ENCODE data around the gene EPB41L2.
"Not testable (repeated sequence)": the region's sequence is repeated elsewhere in the genome, so short reads cannot be mapped to it uniquely, and the experiment has no call there.

EPB41L2 gene

DNA sequence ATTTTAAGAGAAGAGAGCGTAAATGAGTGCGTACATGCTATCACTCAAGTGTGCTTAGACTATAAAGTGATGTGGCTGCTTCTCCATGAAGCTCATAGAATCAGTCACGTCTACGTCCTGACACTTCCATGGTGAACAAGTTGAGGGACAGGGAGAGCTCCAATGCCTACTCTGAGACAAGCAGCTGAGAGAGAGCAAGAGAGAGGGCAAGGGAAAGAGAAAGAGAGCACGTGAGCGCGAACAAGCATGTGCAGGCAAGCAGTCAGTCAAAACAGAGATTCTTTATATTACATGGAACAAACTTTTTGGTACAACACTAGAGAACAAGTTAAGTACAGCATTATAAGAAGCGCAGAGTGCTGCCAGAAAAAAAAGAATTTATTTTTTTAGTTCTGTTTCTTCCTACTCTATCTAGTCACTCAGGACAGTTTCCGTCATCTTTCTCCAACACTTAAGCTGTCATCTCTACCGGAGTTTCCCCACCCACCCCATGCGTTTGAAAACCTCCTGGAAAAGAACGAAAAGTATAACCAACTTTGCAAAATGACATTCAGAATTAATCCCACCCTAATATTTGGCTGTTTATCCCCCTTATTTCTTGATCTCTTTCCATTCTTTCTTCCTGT is 61.8 kb downstream of the EPB41L2 start:
- DNase-seq: no peak

DNA sequence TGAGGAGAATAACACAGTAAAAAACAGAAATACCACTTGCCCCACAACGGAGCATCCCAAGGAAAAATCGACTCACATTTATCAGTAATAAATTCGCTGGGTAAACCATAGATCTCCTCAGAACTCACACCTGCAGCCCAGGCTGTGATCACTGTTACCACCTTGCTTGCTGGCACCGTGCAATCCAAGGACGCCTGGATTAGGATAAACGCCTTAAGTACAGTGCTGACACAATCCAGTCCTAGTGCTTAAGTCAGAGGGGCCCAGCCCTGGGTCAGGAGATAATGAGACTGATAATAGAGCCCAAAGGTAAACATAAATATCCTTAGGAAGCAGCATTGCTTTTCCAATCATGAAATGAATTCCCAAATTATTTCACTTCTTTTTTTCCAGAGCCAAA is 62.5 kb downstream of the EPB41L2 start:
- no peak for DNase-seq

DNA sequence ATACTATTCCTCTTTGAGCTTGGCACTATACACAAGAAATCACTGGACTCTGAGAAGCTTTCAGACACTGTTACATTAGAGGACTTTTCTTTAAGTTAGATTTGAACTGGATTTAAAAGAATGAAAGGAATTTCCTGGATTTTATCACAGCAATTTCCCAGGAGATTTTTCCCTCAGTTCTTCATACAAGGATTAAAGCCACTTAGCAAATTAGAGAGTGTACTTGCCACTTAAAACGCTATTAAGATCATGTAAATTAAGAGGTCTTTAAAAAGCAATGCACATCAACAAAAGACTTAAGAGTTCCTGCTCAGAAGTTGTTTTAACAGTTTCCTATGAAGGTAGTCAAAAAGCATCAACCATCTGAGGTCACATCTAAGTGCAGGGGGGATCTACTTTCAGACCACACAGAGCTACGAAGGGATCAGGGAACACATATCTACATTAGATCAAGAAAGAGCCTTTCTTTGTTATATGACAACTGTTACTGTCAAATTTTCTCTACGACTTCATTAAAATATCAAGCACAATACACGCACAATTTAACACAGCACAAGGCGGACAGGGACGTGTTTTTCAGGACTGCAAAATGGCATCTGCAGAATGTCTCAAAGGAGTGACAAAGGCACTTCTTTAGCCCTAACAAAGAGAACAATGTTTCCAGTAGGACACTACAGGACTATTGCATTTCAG is 65.8 kb downstream of the EPB41L2 start:
- DNase-seq: peak; percentile 69

DNA sequence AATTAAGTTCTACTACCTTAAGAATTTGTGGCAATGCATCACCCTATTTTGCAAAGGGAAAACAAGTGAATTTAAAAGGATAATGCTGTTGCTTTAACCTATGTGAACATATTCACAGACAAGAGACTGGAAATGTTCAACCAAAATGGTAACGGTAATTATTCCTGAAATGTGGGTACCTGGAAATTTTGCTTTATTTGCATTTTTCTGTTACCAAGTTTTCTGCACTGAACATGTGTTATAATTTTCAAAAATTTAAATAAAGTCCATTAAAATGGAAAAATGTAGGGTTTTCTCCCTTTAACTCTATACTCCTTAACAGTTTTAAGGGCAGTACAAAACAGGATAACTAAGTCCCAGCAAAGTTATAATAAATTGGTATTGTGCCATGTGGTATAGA is 66.4 kb downstream of the EPB41L2 start:
- DNase-seq: no peak

DNA sequence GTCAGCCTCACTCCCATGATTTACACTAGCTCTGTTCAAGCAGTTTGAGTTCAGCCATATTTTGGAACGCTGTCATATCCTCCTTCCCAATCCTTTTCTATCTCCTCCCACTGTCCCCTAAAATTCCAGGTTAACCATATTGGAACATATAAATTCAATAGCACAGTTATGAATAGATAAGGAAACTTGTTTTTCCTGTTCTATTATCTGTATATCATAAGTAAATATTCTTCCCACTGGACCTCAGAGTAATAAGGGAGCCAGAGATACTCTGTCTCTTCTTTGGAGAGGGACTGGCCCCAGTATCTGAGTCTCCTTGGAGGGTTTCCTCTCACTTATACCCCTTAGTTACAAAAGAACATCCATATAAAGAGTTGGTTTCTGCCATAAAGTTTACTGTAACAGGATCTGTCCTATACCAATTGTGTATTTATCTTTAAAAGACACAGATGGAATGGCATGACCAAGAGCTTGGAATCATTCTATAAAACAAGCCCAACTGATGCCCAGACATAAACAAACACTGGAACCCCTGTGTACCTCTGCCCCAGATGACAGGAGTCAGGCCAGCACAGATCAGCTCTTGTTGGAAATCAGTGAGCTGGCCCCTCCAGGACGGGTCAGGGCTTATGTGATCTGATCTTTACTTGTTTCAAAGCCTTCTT is 67.1 kb downstream of the EPB41L2 start:
- no peak for DNase-seq

DNA sequence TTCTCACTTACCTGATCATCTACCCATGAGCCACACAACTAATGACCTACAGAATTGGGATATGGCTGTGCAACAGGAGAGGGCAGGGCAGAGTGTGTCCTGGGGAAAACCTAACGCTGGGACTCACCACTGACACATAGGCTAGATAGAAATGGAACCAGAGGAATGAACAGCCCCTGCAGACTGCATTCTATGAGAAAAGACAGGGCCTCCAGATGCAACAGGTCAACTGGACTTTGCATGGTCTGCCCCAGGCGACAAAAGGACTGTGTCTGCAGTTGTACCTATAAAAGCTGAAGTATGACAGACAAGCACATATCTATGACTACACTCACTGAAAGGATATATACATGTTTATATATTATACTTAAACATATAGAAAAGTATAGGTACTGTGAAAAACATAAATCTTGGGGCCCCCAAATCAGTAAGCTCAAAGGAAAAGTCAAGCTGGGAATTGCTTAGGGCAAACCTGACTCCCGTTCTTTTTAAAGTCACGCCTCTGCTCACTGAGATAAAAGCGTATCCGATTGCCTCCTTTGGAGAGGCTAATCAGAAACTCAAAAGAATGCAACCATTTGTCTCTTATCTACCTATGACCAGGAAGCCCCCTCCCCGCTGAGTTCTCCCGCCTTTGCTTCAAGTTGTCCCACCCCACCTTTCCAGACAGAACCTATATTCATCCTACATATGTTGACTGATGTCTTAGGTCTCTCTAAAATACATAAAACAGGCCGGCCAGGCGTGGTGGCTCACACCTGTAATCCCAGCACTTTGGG is 68.5 kb downstream of the EPB41L2 start:
- no peak for DNase-seq

DNA sequence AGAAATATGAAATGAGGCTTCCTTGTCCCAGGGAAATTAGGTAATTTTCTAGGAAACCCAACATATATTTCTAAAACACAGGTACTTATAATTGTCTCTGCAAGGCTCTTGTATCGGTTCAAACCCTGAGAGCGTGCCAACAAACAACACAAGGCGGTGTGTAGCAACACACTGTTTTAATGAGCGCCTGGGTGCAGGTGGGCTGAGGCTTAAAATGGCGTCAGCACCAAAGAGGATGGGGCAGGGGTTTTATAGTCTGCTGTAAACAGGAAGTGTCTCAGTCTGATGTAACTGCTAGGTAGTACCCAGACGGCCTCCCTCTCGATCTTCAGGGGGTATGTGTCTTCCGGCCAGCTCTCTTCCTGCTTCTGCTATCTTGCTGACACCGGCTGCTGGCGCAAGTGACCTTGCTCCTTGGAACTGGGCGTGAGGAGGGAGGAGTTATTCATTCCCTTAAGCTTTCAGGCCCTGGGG is 69.7 kb downstream of the EPB41L2 start:
- no peak for DNase-seq

DNA sequence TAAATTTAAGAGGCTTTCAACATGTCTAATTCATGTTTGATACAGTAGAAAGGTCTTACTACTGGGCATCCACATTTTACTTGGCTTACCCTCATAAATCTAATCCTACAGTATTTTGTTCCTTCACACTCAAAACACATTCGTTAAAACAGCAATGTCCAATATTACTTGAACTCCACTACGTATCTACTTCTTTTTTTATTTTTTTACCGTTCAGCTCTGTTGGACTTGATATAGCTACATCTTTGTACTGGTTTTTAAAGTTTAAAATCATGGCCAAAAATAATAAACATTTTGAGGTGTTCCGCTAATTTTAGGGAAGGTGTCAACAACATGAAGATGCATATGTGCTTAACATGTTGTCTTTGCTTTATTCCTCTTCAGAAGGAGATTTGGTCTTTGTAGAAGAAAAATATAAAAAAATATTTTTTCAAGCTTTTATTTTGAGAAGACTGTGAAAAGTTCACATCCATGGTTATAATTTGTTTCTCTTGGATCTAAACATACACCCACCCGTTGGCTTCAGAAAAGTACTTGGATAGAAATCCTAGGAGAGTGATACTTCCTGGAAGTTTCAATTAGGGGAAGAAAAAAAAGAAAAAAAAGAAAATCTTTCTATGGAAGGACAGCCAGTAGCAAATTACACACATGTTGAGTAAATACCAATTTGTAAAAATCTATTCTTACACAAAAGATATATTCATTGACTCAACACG is 71.5 kb downstream of the EPB41L2 start:
- no peak for DNase-seq

DNA sequence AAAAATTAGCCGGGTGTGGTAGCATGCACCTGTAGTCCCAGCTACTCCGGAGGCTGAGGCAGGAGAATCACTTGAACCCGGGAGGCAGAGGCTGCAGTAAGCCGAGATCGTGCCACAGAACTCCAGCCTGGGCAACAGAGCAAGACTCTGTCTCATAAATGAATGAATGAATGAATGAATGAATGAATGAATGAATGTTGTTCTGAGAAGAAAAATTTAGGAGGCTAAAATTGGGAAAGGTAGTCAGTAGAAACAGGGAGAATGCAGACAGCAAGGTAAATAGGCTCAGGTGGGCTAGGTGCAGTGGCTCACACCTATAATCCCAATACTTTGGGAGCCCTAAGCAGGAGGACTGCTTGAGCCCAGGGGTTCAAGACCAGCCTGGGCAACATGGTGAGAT is 75.5 kb downstream of the EPB41L2 start:
- not testable (repeated sequence) for DNase-seq

DNA sequence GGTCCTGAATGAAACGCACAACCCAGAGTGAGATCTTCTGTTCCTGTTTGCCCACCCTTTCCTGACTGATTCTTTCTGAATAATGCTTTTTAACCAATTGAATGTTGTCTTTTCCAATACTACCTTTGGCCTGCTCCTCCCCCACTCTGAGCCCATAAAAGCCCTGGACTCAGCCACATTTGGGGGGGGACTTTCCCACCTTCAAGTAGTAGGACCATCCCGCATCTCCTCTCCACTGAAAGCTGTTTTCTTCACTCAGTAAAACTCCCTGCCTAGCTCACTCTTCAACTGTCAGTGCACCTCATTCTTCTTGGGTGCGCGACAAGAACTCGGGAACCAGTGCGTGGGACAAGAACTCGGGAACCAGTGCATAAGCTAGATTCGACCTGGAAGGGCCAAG is 77.9 kb downstream of the EPB41L2 start:
- DNase-seq: no peak

DNA sequence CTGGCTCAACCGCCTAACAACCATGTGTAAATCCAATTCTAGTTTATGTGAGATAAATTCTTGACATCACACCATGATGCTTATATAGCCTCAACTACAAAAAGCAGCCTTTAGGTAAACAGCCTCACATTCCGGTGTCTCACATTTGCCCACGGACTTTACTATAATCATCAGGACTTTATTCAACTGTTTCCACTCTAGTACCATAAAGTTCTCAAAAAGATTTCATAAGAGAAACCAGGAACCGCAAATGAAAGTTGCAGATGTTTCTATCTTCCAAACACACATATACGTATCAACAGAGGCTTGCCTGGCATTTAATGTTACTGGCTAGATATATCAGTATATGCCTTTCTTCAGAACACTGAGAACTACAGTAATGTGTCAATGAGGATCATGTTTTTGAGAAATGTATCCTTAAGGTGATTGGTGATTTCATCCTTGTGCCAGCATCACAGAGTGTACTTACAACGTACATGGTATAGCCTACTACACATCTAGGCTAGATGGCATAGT is 80.0 kb downstream of the EPB41L2 start:
- no peak for DNase-seq

DNA sequence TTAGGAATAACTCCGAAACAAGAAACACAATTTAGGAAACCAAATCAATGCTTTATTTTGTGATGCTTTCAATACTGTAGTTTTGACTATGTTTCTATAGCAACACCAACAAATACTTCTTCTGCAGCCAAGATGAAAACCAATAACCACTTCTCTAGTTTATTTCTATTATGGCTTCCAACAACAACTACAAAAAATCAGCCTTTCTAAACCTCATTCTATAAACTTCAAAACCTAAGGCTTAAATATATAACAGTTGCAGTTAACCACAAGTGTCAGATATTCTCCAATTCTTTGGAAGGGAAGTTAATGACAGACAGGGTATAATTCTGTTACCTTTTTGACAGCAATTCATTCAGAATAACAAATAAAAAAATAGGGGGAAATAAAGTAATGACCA is 80.9 kb downstream of the EPB41L2 start:
- no peak for DNase-seq

DNA sequence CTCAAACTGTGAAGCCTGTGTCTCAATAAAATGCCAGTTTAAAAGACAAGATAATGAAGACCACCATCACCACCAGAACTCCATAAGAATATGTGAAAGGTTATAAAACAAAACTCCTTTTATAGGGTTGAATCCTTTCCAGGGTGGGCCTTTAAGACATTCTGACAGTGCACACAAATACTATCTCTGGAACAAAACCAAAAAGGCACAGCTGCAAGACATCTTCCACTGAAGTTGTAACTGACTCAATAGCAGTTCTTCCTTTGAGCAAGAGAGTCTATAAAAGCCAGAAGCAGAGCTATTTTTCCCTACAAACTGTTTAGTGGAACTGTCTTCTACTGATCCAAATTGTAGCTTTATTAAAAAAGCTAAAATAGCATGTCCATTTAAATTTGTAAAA is 81.6 kb downstream of the EPB41L2 start:
- DNase-seq: no peak

DNA sequence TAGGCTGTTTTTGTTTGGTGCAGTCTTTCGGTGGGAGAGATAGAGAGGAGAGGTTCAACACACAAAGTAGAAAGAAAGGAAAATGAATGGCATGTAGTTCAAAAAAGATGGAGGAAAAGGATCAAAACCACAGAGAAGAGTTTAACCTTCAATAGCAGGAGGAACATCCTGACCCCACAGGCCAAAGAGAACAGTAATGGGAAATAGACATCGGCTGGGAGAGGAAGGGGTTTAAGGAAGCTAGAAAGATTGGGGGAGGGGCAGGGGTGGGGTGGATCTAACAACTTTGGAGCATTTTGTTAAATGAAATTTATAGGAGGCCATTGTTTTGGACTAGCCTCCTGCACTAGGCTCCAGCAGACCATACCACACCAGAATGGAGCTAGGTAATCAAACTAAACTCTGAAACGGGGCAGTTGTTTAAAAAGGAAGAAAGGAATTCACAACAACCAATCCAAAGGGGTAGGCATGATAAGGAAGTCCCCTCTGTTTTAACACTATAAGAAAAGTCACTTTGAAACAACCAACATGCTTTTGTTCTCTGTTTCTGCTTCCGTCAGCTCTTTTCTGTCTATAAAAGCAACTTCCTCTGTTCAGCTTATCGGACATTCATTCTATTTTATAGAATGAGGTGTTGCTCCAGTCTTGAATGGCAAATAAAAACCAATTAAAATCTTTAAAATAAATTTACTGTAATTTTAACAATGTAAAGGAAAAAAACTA is 82.6 kb downstream of the EPB41L2 start:
- DNase-seq: no peak

DNA sequence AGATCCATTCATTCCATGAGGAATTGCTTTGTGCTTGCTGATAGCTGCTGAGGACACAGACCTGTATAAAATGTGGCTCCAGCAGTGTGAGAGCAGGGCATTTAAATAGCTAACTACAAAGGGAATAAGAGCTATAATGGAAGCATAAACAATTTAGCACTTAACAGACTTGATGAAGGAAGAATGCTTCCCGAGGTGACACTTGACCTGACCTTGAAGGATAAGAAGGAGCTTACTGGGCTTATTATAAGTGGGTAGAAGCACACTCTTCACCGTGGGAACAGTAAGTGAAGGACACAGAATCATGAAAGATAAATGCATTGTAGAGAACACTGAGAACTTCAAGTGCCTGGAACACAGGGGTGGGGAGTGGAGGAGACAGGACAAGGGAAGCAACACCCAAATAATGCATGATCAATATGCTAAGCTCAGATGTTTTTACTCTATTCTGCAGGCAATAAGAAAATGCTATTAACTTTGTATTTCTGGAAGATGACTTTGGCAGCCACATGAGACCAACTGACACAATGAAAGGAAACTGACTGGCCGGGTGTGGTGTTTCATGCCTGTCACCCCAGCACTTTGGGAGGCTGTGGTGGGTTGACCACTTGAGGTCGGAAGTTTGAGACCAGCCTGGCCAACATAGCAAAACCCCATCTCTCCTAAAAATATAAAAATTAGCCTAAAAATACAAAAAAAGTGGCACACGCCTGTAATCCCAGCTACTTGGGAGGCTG is 84.2 kb downstream of the EPB41L2 start:
- peak; percentile 40 for DNase-seq

DNA sequence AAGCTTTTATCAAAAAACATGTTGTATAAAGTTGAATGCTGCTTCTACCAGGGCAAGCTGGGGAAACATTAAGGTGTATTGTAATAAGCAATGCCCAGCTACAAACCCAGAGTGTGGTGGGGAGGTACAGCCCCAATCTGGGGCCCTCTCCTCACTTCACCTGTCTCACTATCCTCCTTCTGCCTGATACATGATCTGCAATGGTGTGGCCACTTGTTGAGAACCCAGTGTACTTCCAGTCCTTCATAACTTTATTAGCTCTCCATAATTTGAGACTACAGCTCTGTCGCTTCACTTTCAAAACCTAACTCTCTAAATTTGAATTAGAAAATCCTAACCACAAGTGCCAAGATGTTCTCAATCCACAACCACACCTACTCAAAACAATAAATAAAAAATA is 84.9 kb downstream of the EPB41L2 start:
- no peak for DNase-seq

DNA sequence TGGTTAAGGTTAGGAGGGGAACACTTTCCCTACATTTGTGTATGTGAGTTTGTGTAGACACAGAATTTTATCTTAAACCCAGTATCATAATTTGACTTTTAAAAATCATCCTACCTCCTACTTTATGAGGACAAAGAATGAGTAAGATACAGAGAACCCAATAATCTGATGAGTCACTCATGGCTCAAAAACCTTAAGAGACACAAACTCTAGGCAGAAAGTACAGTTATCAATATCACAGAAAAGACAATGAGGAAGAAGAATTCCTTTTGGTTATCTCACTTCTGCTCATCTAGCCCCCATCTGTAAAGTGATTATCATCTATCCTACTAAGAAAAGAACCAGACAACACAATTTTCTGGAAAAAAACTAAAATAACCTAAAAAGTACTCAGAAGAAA is 87.7 kb downstream of the EPB41L2 start:
- no peak for DNase-seq

DNA sequence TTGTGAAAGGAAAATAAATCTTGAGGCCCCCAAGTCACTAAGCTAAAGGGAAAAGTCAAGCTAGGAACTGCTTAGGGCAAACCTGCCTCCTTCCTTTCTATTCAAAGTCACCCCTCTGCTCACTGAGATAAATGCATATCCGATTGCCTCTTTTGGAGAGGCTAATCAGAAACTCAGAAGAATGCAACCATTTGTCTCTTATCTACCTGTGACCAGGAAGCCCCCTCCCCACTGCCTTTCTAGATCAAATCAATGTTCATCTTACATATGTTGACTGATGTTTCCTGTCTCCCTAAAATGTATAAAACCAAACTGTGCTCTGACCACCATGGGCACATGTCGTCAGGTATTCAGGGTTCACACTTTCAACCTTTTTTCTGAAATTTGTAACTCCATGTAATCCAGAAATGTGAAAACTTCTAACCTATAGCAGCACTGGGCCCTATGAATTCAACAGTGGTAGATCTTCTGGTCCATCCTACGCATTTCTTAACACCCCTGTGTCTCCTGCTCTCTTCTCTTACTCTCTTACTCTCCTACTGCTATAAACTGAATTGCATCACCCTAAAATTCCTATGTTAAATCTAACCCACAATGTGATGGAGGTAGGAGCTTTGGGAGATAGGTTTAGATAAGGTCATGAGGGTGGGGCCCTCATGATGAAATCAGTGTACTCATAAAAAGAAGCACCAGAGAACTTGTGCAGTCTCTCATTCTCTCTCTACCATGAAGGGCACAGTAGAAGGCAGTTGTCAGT is 89.3 kb downstream of the EPB41L2 start:
- no peak for DNase-seq

DNA sequence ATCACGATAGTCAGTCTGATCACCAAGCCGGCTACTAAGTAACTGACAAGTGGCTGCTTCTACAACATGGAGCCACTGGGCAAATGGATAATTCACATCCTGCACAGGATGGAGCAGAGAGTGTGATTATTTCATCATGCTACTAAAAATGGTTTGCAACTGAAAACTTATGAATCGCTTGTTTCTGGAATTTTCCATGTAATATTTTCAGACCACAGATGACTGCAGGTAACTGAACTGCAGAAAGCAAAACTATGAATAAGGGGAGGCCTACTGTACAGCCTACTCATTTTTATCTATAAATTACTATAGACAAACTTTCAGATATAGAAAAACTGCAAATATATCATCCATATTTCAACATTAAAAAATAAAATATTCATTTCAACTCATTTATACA is 91.5 kb downstream of the EPB41L2 start:
- no peak for DNase-seq

DNA sequence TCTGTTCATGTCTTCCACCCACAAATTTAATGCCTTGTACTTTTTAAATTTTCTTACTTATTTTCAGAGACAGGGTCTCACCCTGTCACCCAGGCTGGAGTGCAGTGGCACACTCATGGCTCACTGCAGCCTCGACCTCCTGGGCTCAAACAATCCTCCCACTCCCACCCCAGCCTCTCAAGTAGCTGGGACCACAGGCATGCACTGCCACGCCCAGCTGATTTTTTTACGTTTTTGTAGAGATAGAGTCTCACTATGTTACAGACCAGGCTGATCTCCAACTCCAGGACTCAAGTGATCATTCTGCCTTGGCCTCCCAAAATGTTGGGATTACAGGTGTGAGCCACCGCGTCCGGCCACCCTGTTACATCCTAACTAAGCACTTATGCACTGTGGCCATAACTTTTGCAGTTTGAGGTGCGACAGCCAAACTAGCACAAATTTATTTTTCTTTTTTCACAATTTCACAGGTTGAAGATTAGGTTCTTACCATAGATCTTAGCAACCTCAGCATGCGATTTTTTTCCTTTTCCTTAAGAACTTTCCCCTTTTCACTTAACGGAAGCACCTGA is 92.1 kb downstream of the EPB41L2 start:
- no peak for DNase-seq
